ENCODE measurements around the gene TNS4. TPM values are rescaled to one million over a fixed set of nuclear protein-coding genes. Genes with fewer than 3 reads are reported as not detected.

TNS4 gene
- total and polyA plus RNA-seq, 3 donors from 2014 or later: 0.09 to 0.16 (median 0.12) TPM

- H3K9me3 ChIP-seq: no peaks in the 10 kb centered on the region
- DNase-seq: no peak
- no peaks in the 10 kb centered on the region for H3K36me3 ChIP-seq (ENCODE audit: low read depth, missing control alignments)
- peaks cover 14% of the 10 kb centered on the region for H3K4me1 ChIP-seq
- H3K27me3 ChIP-seq: no peaks in the 10 kb centered on the region
- WGBS, 2 donors: 44 to 75% methylated on average over 9 to 12 of the region's 12 CpGs
- no peak overlapping the region for H3K4me3 ChIP-seq
- no peak for TF ChIP-seq CTCF (IDR thresholded peaks at IDR 0.05)
- no peak for TF ChIP-seq POLR2A (IDR thresholded peaks at IDR 0.05)
- intact Hi-C loops (cut with DNase I; ENCODE audit: low total_unique reads): no loop called here
- H3K27ac ChIP-seq: no peak overlapping the region
Observed at GRCh38 chr17:40480501-40481003, 20.9 kb downstream of the TNS4 start.

- no peaks in the 10 kb centered on the region for H3K27me3 ChIP-seq
- peaks cover 20% of the 10 kb centered on the region for H3K4me1 ChIP-seq
- no peaks in the 10 kb centered on the region for H3K9me3 ChIP-seq
- H3K4me3 ChIP-seq: no peak overlapping the region
- no peak for DNase-seq
- no peaks in the 10 kb centered on the region for H3K36me3 ChIP-seq (ENCODE audit: low read depth, missing control alignments)
- H3K27ac ChIP-seq: no peak overlapping the region
- intact Hi-C loops (cut with DNase I; ENCODE audit: low total_unique reads): loop anchor here (5.0 kb wide), 1 partner anchor 38 kb away; the partner anchor contains the start of gene IGFBP4
- TF ChIP-seq POLR2A (IDR thresholded peaks at IDR 0.05): no peak
- TF ChIP-seq CTCF (IDR thresholded peaks at IDR 0.05): no peak
- 78 to 86% methylated on average over 7 to 9 of the region's 9 CpGs for WGBS, 2 donors
Observed at GRCh38 chr17:40479754-40480480, 21.5 kb downstream of the TNS4 start.

GRCh38 chr17:40478486-40478885 lies 22.9 kb downstream of the TNS4 start:
- DNase-seq: no peak
- intact Hi-C loops (cut with DNase I; ENCODE audit: low total_unique reads): loop anchor here (5.0 kb wide), 1 partner anchor 36 kb away; the partner anchor contains the start of gene IGFBP4
- 93 to 98% methylated on average over 11 to 13 of the region's 13 CpGs for WGBS, 2 donors

GRCh38 chr17:40477796-40478195 lies 23.6 kb downstream of the TNS4 start:
- no peak for TF ChIP-seq CTCF (IDR thresholded peaks at IDR 0.05)
- no peak for TF ChIP-seq POLR2A (IDR thresholded peaks at IDR 0.05)
- Histone ChIP-seq H3K27me3 (no peaks in the 10 kb centered on the region), H3K27ac (no peak overlapping the region), H3K4me1 (peaks cover 36% of the 10 kb centered on the region), H3K36me3 (ENCODE audit: low read depth, missing control alignments) (no peaks in the 10 kb centered on the region), H3K9me3 (no peaks in the 10 kb centered on the region), H3K4me3 (no peak overlapping the region)
- intact Hi-C loops (cut with DNase I; ENCODE audit: low total_unique reads): loop anchor here (5.0 kb wide), 1 partner anchor 35 kb away; the partner anchor contains the start of gene IGFBP4
- no peak for DNase-seq
- 100% methylated on average over 1 of the region's 1 CpG for WGBS, 2 donors

More at GRCh38 chr17:40478486-40478885, 22.9 kb downstream of the TNS4 start:
- TF ChIP-seq POLR2A (IDR thresholded peaks at IDR 0.05) (no peak), CTCF (IDR thresholded peaks at IDR 0.05) (no peak)
- peaks cover 34% of the 10 kb centered on the region for H3K4me1 ChIP-seq
- no peak overlapping the region for H3K27ac ChIP-seq
- no peaks in the 10 kb centered on the region for H3K27me3 ChIP-seq
- H3K4me3 ChIP-seq: no peak overlapping the region
- no peaks in the 10 kb centered on the region for H3K36me3 ChIP-seq (ENCODE audit: low read depth, missing control alignments)
- no peaks in the 10 kb centered on the region for H3K9me3 ChIP-seq
